IMR-90 (cell line): ENCODE data around the gene EIF4B.

Experiments
- BHLHE40 ChIP-seq: fragments of 150-350 bp; IDR thresholded peaks from 2 replicates; pipeline ENCODE4 v1.6.1; 2016; ENCODE audit warnings: mild to moderate bottlenecking, low read depth, low read length
- NFE2L2 ChIP-seq: fragments of 150-350 bp; IDR thresholded peaks from 2 replicates; pipeline ENCODE4 v1.6.1; 2016; ENCODE audit warnings: low read depth, mild to moderate bottlenecking, low read length
- POLR2A ChIP-seq: IDR thresholded peaks from 2 replicates; pipeline ENCODE4 v1.6.1; 2012; ENCODE audit warnings: mild to moderate bottlenecking, low read depth, low read length
- RAD21 ChIP-seq: IDR thresholded peaks from 2 replicates; pipeline ENCODE4 v1.6.1; 2012; ENCODE audit warnings: low read length, improper control_type of control experiment
- TF ChIP-seq, protein P1 (sequence below): conservative IDR thresholded peaks from 2 replicates; pipeline ENCODE4 v1.5.1; 2012; ENCODE audit warnings: mild to moderate bottlenecking, low read depth, low read length, improper control_type of control experiment
- TF ChIP-seq, protein P2 (sequence below): fragments of 150-350 bp; IDR thresholded peaks from 2 replicates; pipeline ENCODE4 v1.6.1; 2016; ENCODE audit warnings: low read depth, mild to moderate bottlenecking, low read length, moderate library complexity, borderline replicate concordance

DNA sequence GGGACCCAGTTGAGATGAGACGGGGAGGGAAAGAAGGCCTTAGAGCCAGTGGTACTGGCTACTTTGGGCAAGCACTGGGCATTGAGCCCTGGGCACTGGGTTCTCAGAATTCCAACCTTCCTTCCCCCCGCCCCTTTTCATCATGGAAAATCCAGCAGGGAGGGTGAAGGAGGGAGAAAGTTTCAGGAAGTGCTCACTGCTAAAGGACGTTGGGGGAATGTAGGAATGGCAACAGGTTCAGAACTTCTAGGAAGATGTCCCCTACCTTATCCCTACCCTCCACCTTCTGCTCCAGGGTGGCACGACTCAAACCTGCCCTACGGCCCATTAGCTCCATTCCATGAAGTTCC is 39.4 kb downstream of the EIF4B start:
- TF ChIP-seq, protein P1, sequence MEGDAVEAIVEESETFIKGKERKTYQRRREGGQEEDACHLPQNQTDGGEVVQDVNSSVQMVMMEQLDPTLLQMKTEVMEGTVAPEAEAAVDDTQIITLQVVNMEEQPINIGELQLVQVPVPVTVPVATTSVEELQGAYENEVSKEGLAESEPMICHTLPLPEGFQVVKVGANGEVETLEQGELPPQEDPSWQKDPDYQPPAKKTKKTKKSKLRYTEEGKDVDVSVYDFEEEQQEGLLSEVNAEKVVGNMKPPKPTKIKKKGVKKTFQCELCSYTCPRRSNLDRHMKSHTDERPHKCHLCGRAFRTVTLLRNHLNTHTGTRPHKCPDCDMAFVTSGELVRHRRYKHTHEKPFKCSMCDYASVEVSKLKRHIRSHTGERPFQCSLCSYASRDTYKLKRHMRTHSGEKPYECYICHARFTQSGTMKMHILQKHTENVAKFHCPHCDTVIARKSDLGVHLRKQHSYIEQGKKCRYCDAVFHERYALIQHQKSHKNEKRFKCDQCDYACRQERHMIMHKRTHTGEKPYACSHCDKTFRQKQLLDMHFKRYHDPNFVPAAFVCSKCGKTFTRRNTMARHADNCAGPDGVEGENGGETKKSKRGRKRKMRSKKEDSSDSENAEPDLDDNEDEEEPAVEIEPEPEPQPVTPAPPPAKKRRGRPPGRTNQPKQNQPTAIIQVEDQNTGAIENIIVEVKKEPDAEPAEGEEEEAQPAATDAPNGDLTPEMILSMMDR, result no peak
- TF ChIP-seq, protein P2, sequence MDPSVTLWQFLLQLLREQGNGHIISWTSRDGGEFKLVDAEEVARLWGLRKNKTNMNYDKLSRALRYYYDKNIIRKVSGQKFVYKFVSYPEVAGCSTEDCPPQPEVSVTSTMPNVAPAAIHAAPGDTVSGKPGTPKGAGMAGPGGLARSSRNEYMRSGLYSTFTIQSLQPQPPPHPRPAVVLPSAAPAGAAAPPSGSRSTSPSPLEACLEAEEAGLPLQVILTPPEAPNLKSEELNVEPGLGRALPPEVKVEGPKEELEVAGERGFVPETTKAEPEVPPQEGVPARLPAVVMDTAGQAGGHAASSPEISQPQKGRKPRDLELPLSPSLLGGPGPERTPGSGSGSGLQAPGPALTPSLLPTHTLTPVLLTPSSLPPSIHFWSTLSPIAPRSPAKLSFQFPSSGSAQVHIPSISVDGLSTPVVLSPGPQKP, result no peak
- TF ChIP-seq POLR2A (no peak), NFE2L2 (no peak), RAD21 (no peak), BHLHE40 (no peak)
